Trophoblast cell (in vitro differentiated cells and primary cell): ENCODE data around the gene TRIM41.

ENCODE experiments used
- DNase-seq, 2 donors: peaks; one replicate each; pipeline ENCODE4 v3.0.0-alpha.2; 2016
- H2AFZ ChIP-seq: 2 replicates; pipeline ENCODE4 v1.6.1; 2013; ENCODE audit warnings: low read length, moderate library complexity, mild to moderate bottlenecking; ENCODE audit not compliant: insufficient read depth, poor library complexity
- H2AK5ac ChIP-seq: 2 replicates; pipeline ENCODE4 v1.6.1; 2013; ENCODE audit warnings: mild to moderate bottlenecking, low read length
- H2BK120ac ChIP-seq: 2 replicates; pipeline ENCODE4 v1.6.1; 2013; ENCODE audit warnings: low read length, mild to moderate bottlenecking, moderate library complexity; ENCODE audit not compliant: insufficient read depth, poor library complexity
- H2BK12ac ChIP-seq: 2 replicates; pipeline ENCODE4 v1.6.1; 2013; ENCODE audit warnings: mild to moderate bottlenecking, low read length, moderate library complexity
- H2BK5ac ChIP-seq: 2 replicates; pipeline ENCODE4 v1.6.1; 2013; ENCODE audit warnings: low read length, low read depth, moderate library complexity, mild to moderate bottlenecking; ENCODE audit not compliant: poor library complexity
- H3K14ac ChIP-seq: 2 replicates; pipeline ENCODE4 v1.6.1; 2013; ENCODE audit warnings: mild to moderate bottlenecking, low read length
- H3K18ac ChIP-seq: 2 replicates; pipeline ENCODE4 v1.6.1; 2013; ENCODE audit warnings: mild to moderate bottlenecking, low read length
- H3K23ac ChIP-seq: 2 replicates; pipeline ENCODE4 v1.6.1; 2013; ENCODE audit warnings: low read length
- H3K27ac ChIP-seq: 2 replicates; pipeline ENCODE4 v1.5.1; 2013; ENCODE audit warnings: low read depth, mild to moderate bottlenecking, inconsistent platforms, low read length, moderate library complexity
- H3K27me3 ChIP-seq: 2 replicates; pipeline ENCODE4 v1.6.1; 2013; ENCODE audit warnings: inconsistent platforms, mild to moderate bottlenecking, low read length, moderate library complexity; ENCODE audit not compliant: insufficient read depth
- H3K36me3 ChIP-seq, 2 experiments: 1 replicate in 1 of 2; 2 replicates in 1 of 2; pipeline ENCODE4 v1.6.1; 2013; ENCODE audit warnings: low read length in 2 of 2, mild to moderate bottlenecking in 2 of 2, moderate library complexity in 1 of 2; ENCODE audit not compliant: insufficient read depth in 2 of 2, control insufficient read depth in 1 of 2
- H3K4ac ChIP-seq: 2 replicates; pipeline ENCODE4 v1.6.1; 2013; ENCODE audit warnings: low read depth, mild to moderate bottlenecking, low read length, moderate library complexity
- H3K4me1 ChIP-seq, 2 experiments: 1 replicate in 1 of 2; 2 replicates in 1 of 2; pipeline ENCODE4 v1.6.1; 2013; ENCODE audit warnings: low read length in 2 of 2, mild to moderate bottlenecking in 2 of 2, moderate library complexity in 1 of 2; ENCODE audit not compliant: insufficient read depth in 2 of 2, control insufficient read depth in 1 of 2
- H3K4me2 ChIP-seq: 2 replicates; pipeline ENCODE4 v1.6.1; 2013; ENCODE audit warnings: inconsistent platforms, mild to moderate bottlenecking, low read length, moderate library complexity
- H3K4me3 ChIP-seq: 2 replicates; pipeline ENCODE4 v1.5.1; 2013; ENCODE audit warnings: mild to moderate bottlenecking, low read depth, low read length, inconsistent platforms
- H3K79me1 ChIP-seq: one replicate; pipeline ENCODE4 v1.6.1; 2013; ENCODE audit warnings: low read length
- H3K79me2 ChIP-seq: 2 replicates; pipeline ENCODE4 v1.6.1; 2013; ENCODE audit warnings: low read length, mild to moderate bottlenecking; ENCODE audit not compliant: control insufficient read depth, insufficient read depth, poor library complexity
- H3K9ac ChIP-seq: 2 replicates; pipeline ENCODE4 v1.6.1; 2013; ENCODE audit warnings: mild to moderate bottlenecking, low read length
- H3K9me3 ChIP-seq: 2 replicates; pipeline ENCODE4 v1.6.1; 2013; ENCODE audit warnings: low read depth, mild to moderate bottlenecking, control low read depth, inconsistent platforms, low read length; ENCODE audit not compliant: insufficient read depth
- H4K12ac ChIP-seq: 2 replicates; pipeline ENCODE4 v1.6.1; 2013; ENCODE audit warnings: low read depth, mild to moderate bottlenecking, low read length, moderate library complexity
- H4K8ac ChIP-seq: 2 replicates; pipeline ENCODE4 v1.6.1; 2013; ENCODE audit warnings: low read depth, mild to moderate bottlenecking, low read length, moderate library complexity
- H4K91ac ChIP-seq: one replicate; pipeline ENCODE4 v1.6.1; 2013; ENCODE audit warnings: low read depth, mild to moderate bottlenecking, low read length, moderate library complexity
- WGBS: extraction: QIAGEN DNeasy Blood & Tissue Kit; methylation state at CpG from one replicate; pipeline ENCODE4 v1.1.7; 2013; ENCODE audit warnings: missing lambda C conversion rate; ENCODE audit not compliant: insufficient read length, insufficient coverage; ENCODE audit errors: extremely low coverage; 5-methylcytosine and 5-hydroxymethylcytosine counted together

Gene TRIM41

DNA sequence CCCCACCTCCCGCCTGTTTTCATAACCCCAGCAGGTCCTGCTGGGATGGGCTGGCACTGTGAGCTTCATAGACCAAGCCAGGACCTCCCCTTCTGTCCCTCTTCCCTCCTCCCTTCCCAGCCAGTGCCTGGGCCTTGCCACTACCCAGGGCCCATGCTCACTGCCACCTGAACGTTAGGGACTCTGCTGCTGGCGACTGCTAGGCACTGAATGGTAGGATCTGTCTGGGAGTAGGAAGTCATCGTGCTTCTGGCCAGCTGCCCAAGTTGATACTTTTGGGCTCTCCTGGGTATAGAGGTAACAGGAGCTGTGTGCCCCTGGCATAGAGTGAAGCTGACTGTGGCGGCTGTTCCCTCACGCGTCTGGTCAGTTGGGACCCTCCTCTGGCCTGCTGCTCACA lies 8.4 kb downstream of the TRIM41 start:
- Histone ChIP-seq H2AFZ (no peak overlapping the region), H3K4me2 (no peak overlapping the region), H3K4me3 (no peak overlapping the region), H2BK12ac (no peak overlapping the region), H4K91ac (no peak overlapping the region), H3K27me3 (no peaks in the 10 kb centered on the region), H4K8ac (no peak overlapping the region), H2BK5ac (no peak overlapping the region), H2BK120ac (no peak overlapping the region), H3K36me3 (peaks cover 38 to 65% of the 10 kb centered on the region in 2 experiments), H3K9ac (no peak overlapping the region), H3K18ac (no peak overlapping the region), H2AK5ac (no peak overlapping the region), H4K12ac (no peak overlapping the region), H3K4me1 (no peaks in the 10 kb centered on the region), H3K79me2 (no peaks in the 10 kb centered on the region), H3K23ac (no peak overlapping the region), H3K9me3 (no peaks in the 10 kb centered on the region), H3K79me1 (no peaks in the 10 kb centered on the region), H3K14ac (no peak overlapping the region), H3K27ac (no peak overlapping the region), H3K4ac (no peak overlapping the region)
- no CpG with 5 or more reads among the region's 7 CpGs for WGBS
- DNase-seq: no peak

DNA sequence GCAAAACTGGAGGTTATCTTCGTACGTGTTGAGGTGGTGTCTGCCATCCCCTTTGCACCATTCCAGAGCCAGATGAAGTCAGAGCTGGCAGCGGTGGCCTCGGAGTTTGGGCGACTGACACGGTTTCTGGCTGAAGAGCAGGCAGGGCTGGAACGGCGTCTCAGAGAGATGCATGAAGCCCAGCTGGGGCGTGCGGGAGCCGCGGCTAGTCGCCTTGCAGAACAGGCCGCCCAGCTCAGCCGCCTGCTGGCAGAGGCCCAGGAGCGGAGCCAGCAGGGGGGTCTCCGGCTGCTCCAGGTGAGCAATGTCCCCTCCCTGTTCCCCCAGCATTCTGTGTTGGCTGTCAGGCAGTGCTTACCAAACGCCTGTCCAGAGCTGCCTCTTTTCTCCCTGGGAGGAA lies 9.5 kb downstream of the TRIM41 start:
- Histone ChIP-seq H3K9me3 (no peaks in the 10 kb centered on the region), H2AFZ (no peak overlapping the region), H3K4me1 (no peaks in the 10 kb centered on the region), H3K14ac (no peak overlapping the region), H4K12ac (no peak overlapping the region), H3K18ac (no peak overlapping the region), H2AK5ac (no peak overlapping the region), H2BK120ac (no peak overlapping the region), H2BK5ac (no peak overlapping the region), H3K23ac (no peak overlapping the region), H3K27ac (no peak overlapping the region), H4K8ac (no peak overlapping the region), H3K4me2 (no peak overlapping the region), H3K36me3 (peaks cover 49 to 73% of the 10 kb centered on the region in 2 experiments), H3K79me2 (no peaks in the 10 kb centered on the region), H3K4ac (no peak overlapping the region), H2BK12ac (no peak overlapping the region), H3K27me3 (no peaks in the 10 kb centered on the region), H4K91ac (no peak overlapping the region), H3K79me1 (no peaks in the 10 kb centered on the region), H3K9ac (no peak overlapping the region), H3K4me3 (no peak overlapping the region)
- no CpG with 5 or more reads among the region's 18 CpGs for WGBS
- DNase-seq: no peak

DNA sequence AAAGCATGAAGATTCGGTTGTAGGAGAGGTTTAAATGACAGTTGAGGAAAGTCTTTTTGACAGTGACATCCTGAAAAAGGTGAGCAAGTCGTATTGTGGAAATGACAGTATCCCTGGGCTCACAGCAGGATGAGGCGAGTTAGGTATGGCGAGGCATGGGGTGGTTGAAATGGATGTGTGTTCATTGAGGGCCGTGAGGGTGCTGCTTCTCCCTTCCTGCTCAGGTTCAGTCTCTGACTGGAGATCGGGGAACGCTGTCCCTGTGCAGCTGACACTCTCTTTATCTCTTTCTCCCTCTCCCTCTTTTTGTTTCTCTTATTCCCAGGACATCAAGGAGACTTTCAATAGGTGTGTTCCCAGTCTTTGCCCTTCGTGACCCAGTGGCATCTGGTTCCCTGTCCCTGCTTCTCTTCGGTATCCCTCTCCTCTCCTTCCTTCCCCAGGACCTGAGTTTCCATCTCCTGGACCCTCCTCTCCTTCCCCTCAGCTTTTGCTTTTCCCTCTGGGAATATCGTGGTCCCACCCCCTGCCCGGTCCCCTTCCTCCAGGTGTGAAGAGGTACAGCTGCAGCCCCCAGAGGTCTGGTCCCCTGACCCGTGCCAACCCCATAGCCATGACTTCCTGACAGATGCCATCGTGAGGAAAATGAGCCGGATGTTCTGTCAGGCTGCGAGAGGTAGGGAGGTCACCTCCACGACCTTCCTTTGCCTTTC lies 10.2 kb downstream of the TRIM41 start:
- H3K9ac ChIP-seq: no peak overlapping the region
- no peak overlapping the region for H3K18ac ChIP-seq
- H3K36me3 ChIP-seq: peaks cover 53 to 77% of the 10 kb centered on the region in 2 experiments
- no peak overlapping the region for H3K4me3 ChIP-seq
- H3K9me3 ChIP-seq: no peaks in the 10 kb centered on the region
- no peaks in the 10 kb centered on the region for H3K79me1 ChIP-seq
- no peak overlapping the region for H3K23ac ChIP-seq
- no peak overlapping the region for H2BK12ac ChIP-seq
- H4K91ac ChIP-seq: no peak overlapping the region
- H3K27ac ChIP-seq: no peak overlapping the region
- no peak overlapping the region for H4K8ac ChIP-seq
- no peak overlapping the region for H2AFZ ChIP-seq
- no peak for DNase-seq
- no peak overlapping the region for H2BK120ac ChIP-seq
- H3K14ac ChIP-seq: no peak overlapping the region
- H2AK5ac ChIP-seq: no peak overlapping the region
- H2BK5ac ChIP-seq: no peak overlapping the region
- no peak overlapping the region for H3K4me2 ChIP-seq
- no peak overlapping the region for H4K12ac ChIP-seq
- no CpG with 5 or more reads among the region's 16 CpGs for WGBS
- H3K27me3 ChIP-seq: no peaks in the 10 kb centered on the region
- no peaks in the 10 kb centered on the region for H3K4me1 ChIP-seq
- H3K4ac ChIP-seq: no peak overlapping the region
- H3K79me2 ChIP-seq: no peaks in the 10 kb centered on the region

DNA sequence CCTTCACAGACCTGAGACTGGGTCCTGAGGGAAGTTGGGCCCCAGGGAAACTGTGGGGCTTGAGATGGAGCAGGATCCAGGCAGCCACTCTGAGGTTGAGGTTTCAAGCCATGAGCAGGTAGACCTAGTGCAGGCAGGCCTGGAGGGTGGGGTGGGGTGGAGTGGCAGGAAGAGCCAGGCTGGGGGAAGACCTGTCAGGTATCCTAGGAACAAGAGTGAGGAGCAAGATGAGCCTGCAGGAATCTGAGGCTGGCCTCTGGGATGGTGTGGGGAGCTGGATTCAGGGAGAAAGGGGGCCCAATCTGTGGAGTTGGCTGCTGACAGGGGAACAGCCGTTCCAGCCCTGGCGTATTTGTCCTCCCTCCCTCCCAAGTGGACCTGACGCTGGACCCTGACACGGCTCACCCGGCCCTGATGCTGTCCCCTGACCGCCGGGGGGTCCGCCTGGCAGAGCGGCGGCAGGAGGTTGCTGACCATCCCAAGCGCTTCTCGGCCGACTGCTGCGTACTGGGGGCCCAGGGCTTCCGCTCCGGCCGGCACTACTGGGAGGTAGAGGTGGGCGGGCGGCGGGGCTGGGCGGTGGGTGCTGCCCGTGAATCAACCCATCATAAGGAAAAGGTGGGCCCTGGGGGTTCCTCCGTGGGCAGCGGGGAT lies 10.8 kb downstream of the TRIM41 start:
- H4K91ac ChIP-seq: no peak overlapping the region
- no peak overlapping the region for H3K14ac ChIP-seq
- no peak overlapping the region for H2AFZ ChIP-seq
- H3K9ac ChIP-seq: no peak overlapping the region
- no peak overlapping the region for H2BK12ac ChIP-seq
- H3K9me3 ChIP-seq: no peaks in the 10 kb centered on the region
- no peak overlapping the region for H4K12ac ChIP-seq
- H2BK120ac ChIP-seq: no peak overlapping the region
- no peak overlapping the region for H3K4me3 ChIP-seq
- no peak overlapping the region for H3K27ac ChIP-seq
- H3K79me2 ChIP-seq: no peaks in the 10 kb centered on the region
- no peak overlapping the region for H3K23ac ChIP-seq
- H3K4me1 ChIP-seq: no peaks in the 10 kb centered on the region
- DNase-seq: no peak
- no peak overlapping the region for H3K4me2 ChIP-seq
- no peak overlapping the region for H3K18ac ChIP-seq
- no peak overlapping the region for H2AK5ac ChIP-seq
- H3K27me3 ChIP-seq: no peaks in the 10 kb centered on the region
- peaks cover 58 to 83% of the 10 kb centered on the region in 2 experiments for H3K36me3 ChIP-seq
- no peak overlapping the region for H4K8ac ChIP-seq
- no CpG with 5 or more reads among the region's 24 CpGs for WGBS
- no peak overlapping the region for H3K4ac ChIP-seq
- H2BK5ac ChIP-seq: no peak overlapping the region
- H3K79me1 ChIP-seq: no peaks in the 10 kb centered on the region
